Immature natural killer cell (primary cell): ENCODE results near the gene CASZ1. TPM values are rescaled to one million over a fixed set of nuclear protein-coding genes. Genes with fewer than 3 reads are reported as not detected.

Source experiments
- DNase-seq, 3 donors: peaks; one replicate each; pipeline ENCODE4 v3.0.0; 2022; ENCODE audit warnings: mixed read lengths in 1 of 3
- H3K27ac Mint-ChIP-seq, 6 donors: one replicate each; pipeline ENCODE4 v1.8.0; 2020; ENCODE audit warnings: mixed read lengths in 6 of 6, mild to moderate bottlenecking in 5 of 6, inconsistent platforms in 4 of 6, moderate library complexity in 3 of 6
- H3K27me3 Mint-ChIP-seq, 3 donors: one replicate each; pipeline ENCODE4 v1.8.0; 2020 to 2021; ENCODE audit warnings: low read depth in 3 of 3, mild to moderate bottlenecking in 3 of 3, mixed read lengths in 3 of 3, moderate library complexity in 3 of 3, inconsistent platforms in 1 of 3
- H3K36me3 Mint-ChIP-seq, 3 donors: one replicate each; pipeline ENCODE4 v1.8.0; 2020; ENCODE audit warnings: mixed read lengths in 3 of 3, inconsistent platforms in 2 of 3, mild to moderate bottlenecking in 2 of 3
- H3K4me1 Mint-ChIP-seq, 2 donors: one replicate each; pipeline ENCODE4 v1.8.0; 2020; ENCODE audit warnings: inconsistent platforms in 2 of 2, mild to moderate bottlenecking in 2 of 2, mixed read lengths in 2 of 2, moderate library complexity in 1 of 2
- H3K4me3 Mint-ChIP-seq, 5 donors: one replicate each; pipeline ENCODE4 v1.8.0; 2020; ENCODE audit warnings: mild to moderate bottlenecking in 5 of 5, mixed read lengths in 5 of 5, inconsistent platforms in 3 of 5, moderate library complexity in 3 of 5
- H3K9me3 Mint-ChIP-seq, 6 donors: one replicate each; pipeline ENCODE4 v1.8.0; 2020; ENCODE audit warnings: mild to moderate bottlenecking in 6 of 6, mixed read lengths in 6 of 6, inconsistent platforms in 4 of 6, moderate library complexity in 3 of 6
- polyA plus RNA-seq, 3 donors: library from polyadenylated mRNA; unstranded; fragments of 300-500 nt; fragmentation: Illumina TruSeq; gene quantifications; one replicate each; pipeline ENCODE4 v1.2.3, GENCODE V29; 2021

Gene CASZ1
- polyA plus RNA-seq, 3 donors from 2014 or later: 1.0 to 6.5 (median 1.9) TPM

DNA sequence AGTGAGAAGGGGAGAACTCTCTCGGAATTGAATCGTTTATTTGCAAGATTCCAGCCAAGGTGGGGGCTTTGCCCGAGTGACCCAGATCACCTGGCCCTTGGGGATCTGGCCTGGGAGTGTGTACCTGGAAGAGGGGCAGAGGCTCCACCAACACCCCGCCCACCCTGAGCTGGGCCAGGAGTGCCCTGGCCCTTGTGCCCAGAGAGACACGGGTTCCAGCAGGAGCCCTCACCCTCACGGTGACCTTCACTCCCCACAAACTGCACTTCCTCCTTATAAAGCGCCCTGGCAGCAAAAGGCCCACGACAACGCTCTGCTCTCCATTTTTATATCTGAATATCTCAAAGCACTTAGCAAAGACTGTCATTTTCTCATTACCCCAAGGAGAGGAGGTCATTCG is 16.6 kb downstream of the CASZ1 start:
- no peak for DNase-seq
- Mint-ChIP-seq H3K4me3 (no peak overlapping the region), H3K27me3 (peaks cover 0 to 3% (median under 1%) of the 10 kb centered on the region in 3 donors), H3K27ac (no peak overlapping the region), H3K36me3 (no peaks in the 10 kb centered on the region), H3K9me3 (no peaks in the 10 kb centered on the region), H3K4me1 (no peaks in the 10 kb centered on the region)

DNA sequence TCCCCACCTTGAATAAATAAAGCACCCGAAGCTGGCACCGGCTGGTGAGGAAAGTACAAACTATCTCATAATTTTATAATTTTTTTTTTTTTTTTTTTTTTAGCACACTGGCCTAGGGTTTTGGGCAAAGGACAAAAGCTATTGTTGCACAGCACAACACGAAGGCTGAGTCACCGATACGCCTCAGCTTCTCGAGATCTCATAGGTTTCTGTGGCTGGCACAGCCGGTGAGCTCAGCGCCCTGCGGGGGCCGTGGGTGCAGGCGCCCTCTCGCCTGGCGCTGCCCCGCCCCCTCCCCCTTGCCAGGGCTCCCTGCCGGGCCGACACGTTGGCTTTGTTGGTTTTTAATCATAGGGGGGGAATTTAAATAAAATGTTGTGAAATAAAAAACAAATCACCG is 17.2 kb downstream of the CASZ1 start:
- no peaks in the 10 kb centered on the region for H3K9me3 Mint-ChIP-seq
- DNase-seq: no peak

DNA sequence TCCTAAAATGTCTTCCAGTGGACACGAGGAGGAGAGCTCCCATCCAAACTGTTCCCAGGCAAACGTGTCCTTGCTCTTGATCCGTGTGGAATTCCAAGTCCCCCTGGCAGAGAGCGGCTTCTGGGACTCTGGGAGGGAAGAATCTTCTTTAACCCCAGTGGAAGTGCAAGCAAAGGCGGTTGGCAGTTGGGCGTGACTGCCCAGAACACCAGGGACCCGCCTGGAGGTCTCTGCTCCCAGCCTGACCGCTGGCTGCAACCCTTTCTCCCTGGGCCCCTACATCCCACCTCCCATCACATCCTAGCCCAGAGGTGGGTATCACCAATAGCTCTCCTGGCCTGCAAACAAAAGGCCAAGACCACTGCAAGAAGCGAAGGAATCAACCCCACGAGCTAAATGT is 17.8 kb downstream of the CASZ1 start:
- no peak for DNase-seq

More for the DNA sequence above, 17.2 kb downstream of the CASZ1 start:
- no peaks in the 10 kb centered on the region for H3K4me1 Mint-ChIP-seq
- H3K4me3 Mint-ChIP-seq: no peak overlapping the region
- H3K27ac Mint-ChIP-seq: no peak overlapping the region
- no peaks in the 10 kb centered on the region for H3K36me3 Mint-ChIP-seq
- H3K27me3 Mint-ChIP-seq: peaks cover 0 to 3% (median 0%) of the 10 kb centered on the region in 3 donors

DNA sequence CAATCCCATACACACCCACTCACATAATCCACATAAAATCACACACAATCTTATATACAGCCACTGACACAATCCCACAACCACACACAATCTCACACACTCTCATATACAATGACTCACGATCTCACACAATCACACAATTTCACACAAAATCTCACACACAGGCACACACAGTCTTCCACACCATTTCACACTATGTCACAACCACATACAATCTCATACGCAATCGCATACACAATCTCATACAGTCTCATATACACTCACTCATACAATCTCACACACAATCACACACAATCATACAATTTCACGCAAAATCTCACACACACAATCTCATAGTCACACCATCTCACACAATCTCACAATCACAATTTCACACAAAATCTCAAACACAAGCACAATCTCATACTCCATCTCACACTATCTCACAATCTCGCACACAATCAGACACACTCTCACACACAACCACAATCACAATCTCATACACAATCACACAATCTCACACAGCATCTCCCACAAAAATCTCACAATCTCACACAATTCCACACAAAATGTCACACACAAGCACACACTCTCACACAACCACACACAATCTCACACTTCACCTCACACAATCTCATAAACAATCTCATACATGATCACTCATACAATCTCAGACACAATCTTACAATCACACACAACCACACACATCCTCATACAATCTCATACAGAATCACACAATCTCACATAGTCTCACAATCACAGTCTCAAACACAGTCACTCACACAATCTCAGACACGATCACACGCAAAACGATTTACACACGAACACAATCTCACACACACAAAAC is 18.5 kb downstream of the CASZ1 start:
- H3K9me3 Mint-ChIP-seq: no peaks in the 10 kb centered on the region
- H3K4me3 Mint-ChIP-seq: no peak overlapping the region
- DNase-seq: no peak
- no peak overlapping the region for H3K27ac Mint-ChIP-seq
- no peaks in the 10 kb centered on the region for H3K4me1 Mint-ChIP-seq
- H3K36me3 Mint-ChIP-seq: no peaks in the 10 kb centered on the region
- no peaks in the 10 kb centered on the region for H3K27me3 Mint-ChIP-seq

More for the DNA sequence above, 17.8 kb downstream of the CASZ1 start:
- Mint-ChIP-seq H3K27ac (no peak overlapping the region), H3K9me3 (no peaks in the 10 kb centered on the region), H3K4me1 (no peaks in the 10 kb centered on the region), H3K27me3 (no peaks in the 10 kb centered on the region), H3K4me3 (no peak overlapping the region), H3K36me3 (no peaks in the 10 kb centered on the region)

DNA sequence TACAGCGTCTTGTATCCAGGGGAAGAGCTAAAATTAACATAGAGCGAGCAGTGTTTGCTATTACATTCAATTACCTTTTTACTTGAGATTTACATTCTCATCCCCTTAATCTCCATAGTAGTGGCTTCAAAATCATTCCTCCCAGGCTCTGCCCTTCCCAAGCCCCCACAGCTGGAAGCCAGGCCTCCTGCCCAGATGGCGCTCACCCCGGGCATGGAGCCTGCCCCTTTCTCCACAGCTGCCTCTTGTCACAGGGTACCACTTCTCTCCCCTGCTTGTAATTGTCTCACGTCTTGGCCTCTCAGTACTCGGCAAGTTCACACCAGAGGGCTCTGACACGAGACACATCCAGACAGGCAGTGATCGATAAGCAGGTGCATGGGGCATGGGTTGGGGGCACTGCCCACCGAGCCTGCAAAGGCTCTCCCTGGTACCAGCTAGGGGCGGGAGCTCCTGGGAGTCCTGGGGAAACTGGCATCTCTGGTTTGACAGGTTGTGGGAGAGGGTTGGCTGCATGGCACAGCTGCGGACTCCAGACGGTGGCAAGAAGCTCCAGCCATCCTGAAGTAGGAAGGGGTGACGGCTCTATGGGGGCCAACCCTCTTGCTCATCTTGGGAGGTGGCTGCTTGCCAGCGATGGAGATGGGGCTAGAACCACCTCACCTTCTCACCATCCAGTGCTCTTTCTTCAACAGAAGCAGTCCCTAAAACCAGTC is 20.1 kb downstream of the CASZ1 start:
- Mint-ChIP-seq H3K36me3 (no peaks in the 10 kb centered on the region), H3K27me3 (no peaks in the 10 kb centered on the region), H3K4me3 (no peak overlapping the region), H3K9me3 (no peaks in the 10 kb centered on the region), H3K27ac (no peak overlapping the region), H3K4me1 (no peaks in the 10 kb centered on the region)
- no peak for DNase-seq

DNA sequence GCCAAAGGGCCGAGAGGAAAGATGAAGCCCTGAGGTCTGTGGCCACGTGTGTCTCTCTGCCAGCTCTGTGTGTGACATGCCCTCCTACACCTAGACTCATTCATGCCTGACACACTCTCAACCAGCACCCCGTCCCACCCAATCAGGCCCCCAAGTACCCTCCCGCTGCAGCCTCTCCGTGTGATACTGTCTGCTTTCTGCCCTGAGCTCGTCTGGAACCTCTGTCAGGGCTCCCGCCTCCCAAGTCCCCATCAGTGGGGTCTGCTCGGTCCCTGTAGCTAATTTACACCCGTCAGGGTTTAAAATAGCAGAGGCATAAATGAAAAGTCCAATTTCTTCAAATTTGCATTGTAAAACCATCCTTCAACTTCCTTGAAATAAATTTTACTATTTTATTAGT is 20.7 kb downstream of the CASZ1 start:
- H3K27ac Mint-ChIP-seq: no peak overlapping the region
- no peaks in the 10 kb centered on the region for H3K9me3 Mint-ChIP-seq
- H3K27me3 Mint-ChIP-seq: no peaks in the 10 kb centered on the region
- H3K4me1 Mint-ChIP-seq: no peaks in the 10 kb centered on the region
- no peak for DNase-seq
- no peaks in the 10 kb centered on the region for H3K36me3 Mint-ChIP-seq
- H3K4me3 Mint-ChIP-seq: no peak overlapping the region

DNA sequence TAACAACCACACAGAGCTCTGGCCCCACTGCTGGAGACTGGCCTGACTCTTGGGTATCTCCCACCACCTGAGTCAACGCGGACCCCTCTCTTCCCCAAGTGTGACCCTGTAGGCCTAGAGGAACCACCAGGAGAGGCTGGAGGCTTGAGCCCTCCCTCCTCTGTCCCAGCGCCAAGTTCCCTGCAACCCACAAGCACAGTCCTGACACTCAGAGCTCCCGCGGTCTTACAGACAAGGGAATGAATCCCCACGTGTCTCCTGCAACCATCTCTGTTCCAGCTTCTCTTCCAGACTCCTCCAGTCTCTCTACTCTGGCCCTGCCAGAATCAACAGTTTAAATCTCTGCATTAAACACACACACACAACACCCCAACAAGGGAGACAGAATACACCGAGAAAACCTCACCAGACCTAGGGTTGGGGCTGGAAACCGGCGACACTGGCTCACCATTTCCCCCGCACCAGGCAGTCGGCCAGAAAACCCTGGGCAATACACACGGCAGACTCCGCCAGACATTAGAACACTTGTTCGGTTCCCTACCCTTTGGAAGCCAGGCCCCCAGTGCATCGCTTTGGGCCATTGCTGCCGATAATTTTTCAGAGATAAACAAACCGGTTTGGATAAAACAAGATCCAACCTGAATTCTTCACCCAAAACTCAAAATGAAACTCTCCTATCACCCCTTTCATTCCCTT is 21.7 kb downstream of the CASZ1 start:
- Mint-ChIP-seq H3K27ac (no peak overlapping the region), H3K4me1 (no peaks in the 10 kb centered on the region)

DNA sequence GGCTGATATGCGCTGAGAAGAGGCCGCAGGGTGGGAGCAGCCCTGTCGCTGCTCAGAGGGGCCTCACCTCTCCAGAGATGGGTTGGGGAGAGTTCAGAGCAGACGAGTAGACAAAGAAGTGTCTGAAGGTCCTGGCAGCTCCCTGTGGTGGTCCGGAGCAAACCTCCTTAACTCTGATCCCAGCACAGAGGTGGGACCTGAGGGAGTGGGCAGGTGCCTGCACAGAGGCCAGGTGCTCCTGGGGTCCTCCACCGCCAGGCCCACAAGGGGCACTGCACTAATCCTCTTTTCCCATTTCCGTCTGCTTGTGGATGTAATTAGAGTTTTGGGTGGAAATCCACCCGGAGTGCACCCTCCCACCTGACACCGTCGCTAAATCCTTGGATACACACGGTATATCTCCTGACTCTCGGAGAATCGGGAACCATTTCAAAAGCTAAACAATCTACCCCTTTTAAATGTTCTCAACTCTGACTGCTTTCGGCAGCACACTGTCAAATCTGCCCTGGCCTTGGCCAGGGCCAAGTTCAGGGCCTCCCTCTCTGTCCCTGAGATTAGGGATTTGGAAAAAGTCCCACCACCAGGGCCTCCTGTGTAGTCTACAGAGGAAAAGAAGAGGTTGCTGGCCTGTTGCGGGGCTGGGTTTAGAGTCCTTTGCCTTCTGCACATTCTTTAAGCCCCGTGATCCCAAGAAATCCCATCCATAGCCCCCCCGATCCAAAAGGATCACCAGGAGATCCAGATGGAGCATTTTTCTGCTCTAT is 22.4 kb downstream of the CASZ1 start:
- no peaks in the 10 kb centered on the region for H3K36me3 Mint-ChIP-seq
- no peaks in the 10 kb centered on the region for H3K27me3 Mint-ChIP-seq
- no peak overlapping the region for H3K4me3 Mint-ChIP-seq
- no peak for DNase-seq
- H3K4me1 Mint-ChIP-seq: no peaks in the 10 kb centered on the region
- no peaks in the 10 kb centered on the region for H3K9me3 Mint-ChIP-seq
- H3K27ac Mint-ChIP-seq: no peak overlapping the region

More for the DNA sequence above, 21.7 kb downstream of the CASZ1 start:
- Mint-ChIP-seq H3K4me3 (no peak overlapping the region), H3K9me3 (no peaks in the 10 kb centered on the region), H3K36me3 (no peaks in the 10 kb centered on the region), H3K27me3 (no peaks in the 10 kb centered on the region)
- DNase-seq: no peak

DNA sequence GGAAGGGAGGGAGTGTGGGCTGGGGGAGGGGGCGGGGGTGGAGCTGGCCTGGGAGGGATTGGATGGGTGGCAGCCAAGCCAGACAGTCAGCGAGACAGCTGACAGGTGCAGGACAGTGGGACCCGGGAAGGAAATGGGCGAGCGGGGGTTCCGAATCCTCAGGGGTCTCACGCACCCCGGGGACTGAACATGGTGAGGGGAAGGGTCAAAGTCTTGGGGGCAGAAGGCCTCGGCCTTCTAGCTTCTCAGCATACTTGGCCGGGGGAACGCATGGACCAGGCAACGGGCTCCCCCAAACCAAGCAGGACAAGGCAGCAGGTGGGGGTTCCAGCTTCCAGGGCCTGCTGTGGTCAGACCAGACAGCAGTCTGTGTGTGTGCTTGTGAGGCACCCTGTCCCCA is 23.1 kb downstream of the CASZ1 start:
- H3K36me3 Mint-ChIP-seq: no peaks in the 10 kb centered on the region
- no peak overlapping the region for H3K27ac Mint-ChIP-seq
- H3K4me1 Mint-ChIP-seq: no peaks in the 10 kb centered on the region
- H3K4me3 Mint-ChIP-seq: no peak overlapping the region
- no peak for DNase-seq
- H3K27me3 Mint-ChIP-seq: no peaks in the 10 kb centered on the region
- no peaks in the 10 kb centered on the region for H3K9me3 Mint-ChIP-seq

DNA sequence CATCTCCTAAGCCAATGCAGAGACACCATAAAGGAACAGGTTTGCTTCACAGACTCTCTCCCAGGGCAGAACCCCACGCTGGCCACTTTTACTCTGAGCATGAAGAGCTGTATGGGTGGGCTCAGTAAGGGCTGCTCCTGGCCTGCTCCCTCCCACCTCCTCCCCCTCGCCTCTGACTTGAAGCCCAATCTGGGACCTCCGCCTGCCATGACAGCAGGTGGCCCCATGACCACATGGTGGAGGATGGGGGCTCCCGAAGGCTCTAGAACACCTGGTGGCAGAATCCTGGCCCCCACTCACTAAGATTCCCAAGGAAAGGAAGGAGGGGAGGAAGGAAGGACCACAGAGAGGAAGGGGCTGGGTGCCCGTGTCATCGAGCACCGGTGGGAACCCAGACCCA is 23.7 kb downstream of the CASZ1 start:
- Mint-ChIP-seq H3K36me3 (no peaks in the 10 kb centered on the region), H3K27me3 (no peaks in the 10 kb centered on the region), H3K9me3 (no peaks in the 10 kb centered on the region), H3K27ac (no peak overlapping the region), H3K4me3 (no peak overlapping the region), H3K4me1 (no peaks in the 10 kb centered on the region)
- DNase-seq: no peak

DNA sequence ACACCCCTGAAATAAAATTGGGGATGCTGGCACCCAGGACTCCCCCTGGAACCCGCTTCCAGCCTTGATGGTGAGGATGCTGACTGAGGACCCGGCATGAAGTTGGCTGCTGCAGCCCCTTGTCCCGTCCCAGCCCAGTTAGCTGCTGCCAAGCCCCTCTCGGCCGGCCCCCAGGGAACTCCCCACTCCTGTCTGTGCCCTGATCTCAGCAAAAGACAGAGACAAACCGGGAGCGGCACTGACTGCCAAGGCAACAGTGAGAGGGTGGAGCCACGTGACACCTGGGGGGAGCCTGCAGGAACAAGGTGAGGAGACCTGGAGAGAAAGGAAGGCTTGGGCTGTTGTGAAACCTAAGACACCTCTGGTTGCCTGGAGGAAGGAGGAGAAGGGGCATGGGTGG is 24.7 kb downstream of the CASZ1 start:
- Mint-ChIP-seq H3K27ac (no peak overlapping the region), H3K4me1 (no peaks in the 10 kb centered on the region), H3K9me3 (no peaks in the 10 kb centered on the region), H3K36me3 (no peaks in the 10 kb centered on the region), H3K27me3 (peaks cover 0 to 2% (median 0%) of the 10 kb centered on the region in 3 donors), H3K4me3 (no peak overlapping the region)
- no peak for DNase-seq

DNA sequence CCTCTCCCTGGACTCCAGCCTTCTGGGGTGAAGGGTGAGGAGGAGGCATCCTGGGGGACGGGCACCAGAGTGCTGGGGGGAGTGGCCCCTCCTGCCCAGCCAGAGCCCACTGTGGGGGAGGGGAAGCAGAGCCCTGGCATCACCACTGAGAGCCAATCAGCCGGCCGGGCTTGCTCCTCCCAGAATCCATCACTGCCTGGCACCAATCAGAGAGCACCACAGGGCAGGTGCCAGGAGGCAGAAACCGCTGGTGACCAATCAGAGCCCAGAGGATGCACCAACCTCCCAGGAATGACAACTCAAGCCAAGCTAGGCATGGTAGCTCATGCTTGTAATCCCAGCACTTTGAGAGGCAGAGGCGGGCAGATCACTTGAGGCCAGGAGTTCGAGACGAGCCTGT is 27.9 kb downstream of the CASZ1 start:
- no peak for DNase-seq
- Mint-ChIP-seq H3K27ac (no peak overlapping the region), H3K4me3 (no peak overlapping the region), H3K4me1 (no peaks in the 10 kb centered on the region), H3K9me3 (no peaks in the 10 kb centered on the region), H3K36me3 (no peaks in the 10 kb centered on the region), H3K27me3 (peaks cover 0 to 5% (median 1%) of the 10 kb centered on the region in 3 donors)

DNA sequence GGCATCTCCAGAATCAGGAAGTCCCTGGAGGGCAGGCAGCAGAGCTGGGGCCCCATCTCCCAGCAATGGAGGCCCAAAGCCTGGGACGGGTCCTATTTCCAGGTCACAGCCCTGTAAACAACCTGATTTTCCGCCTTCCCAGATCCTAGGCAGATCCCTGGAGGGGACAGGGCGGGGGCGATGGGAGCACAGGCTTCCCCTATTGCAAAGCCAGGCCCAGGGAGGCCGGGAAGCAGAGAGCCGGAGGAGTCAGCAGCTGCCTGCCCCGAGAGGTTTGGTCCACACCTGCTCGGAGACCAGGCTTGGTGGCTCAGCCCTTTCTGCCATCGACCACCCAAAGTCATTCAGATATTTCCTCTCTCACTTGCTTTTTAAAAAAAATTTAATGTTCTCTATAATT is 29.2 kb downstream of the CASZ1 start:
- peaks cover 0 to 5% (median 1%) of the 10 kb centered on the region in 3 donors for H3K27me3 Mint-ChIP-seq
- no peak overlapping the region for H3K4me3 Mint-ChIP-seq
- H3K27ac Mint-ChIP-seq: no peak overlapping the region
- no peaks in the 10 kb centered on the region for H3K4me1 Mint-ChIP-seq
- no peaks in the 10 kb centered on the region for H3K36me3 Mint-ChIP-seq
- no peaks in the 10 kb centered on the region for H3K9me3 Mint-ChIP-seq
- DNase-seq: no peak
